Neuronal stem cell (in vitro differentiated cells): ENCODE measurements around the gene CDH2.

Experiments
- DNase-seq: peaks from one replicate; pipeline ENCODE4 v3.0.0-alpha.2; 2013; ENCODE audit warnings: low spot score
- H2AFZ ChIP-seq: one replicate; pipeline ENCODE4 v1.6.1; 2013; ENCODE audit warnings: mild to moderate bottlenecking, low read length, inconsistent platforms
- H2AK5ac ChIP-seq: 2 replicates; pipeline ENCODE4 v1.6.1; 2013; ENCODE audit warnings: low read depth, mild to moderate bottlenecking, inconsistent platforms, low read length, moderate library complexity, mixed read lengths
- H2BK120ac ChIP-seq: 2 replicates; pipeline ENCODE4 v1.6.1; 2013; ENCODE audit warnings: low read depth, mild to moderate bottlenecking, inconsistent platforms, low read length, moderate library complexity, mixed read lengths
- H2BK12ac ChIP-seq: one replicate; pipeline ENCODE4 v1.6.1; 2013; ENCODE audit warnings: low read length, inconsistent platforms
- H2BK15ac ChIP-seq: 2 replicates; pipeline ENCODE4 v1.6.1; 2013; ENCODE audit warnings: mild to moderate bottlenecking, low read length, inconsistent platforms, mixed read lengths
- H2BK5ac ChIP-seq: one replicate; pipeline ENCODE4 v1.6.1; 2013; ENCODE audit warnings: inconsistent platforms, mild to moderate bottlenecking, low read length, moderate library complexity
- H3K14ac ChIP-seq: one replicate; pipeline ENCODE4 v1.6.1; 2013; ENCODE audit warnings: low read length, inconsistent platforms
- H3K18ac ChIP-seq: 2 replicates; pipeline ENCODE4 v1.6.1; 2013; ENCODE audit warnings: low read length, inconsistent platforms
- H3K23ac ChIP-seq: 2 replicates; pipeline ENCODE4 v1.6.1; 2013; ENCODE audit warnings: low read depth, mild to moderate bottlenecking, mixed read lengths, low read length, inconsistent platforms; ENCODE audit not compliant: poor library complexity
- H3K27ac ChIP-seq: replicated peaks from 3 replicates; pipeline ENCODE4 v1.5.1; 2013; ENCODE audit warnings: low read length, inconsistent platforms
- H3K27me3 ChIP-seq, 3 experiments: 2 replicates each; pipeline ENCODE4 v1.6.1; 2013; ENCODE audit warnings: low read length in 3 of 3, mild to moderate bottlenecking in 2 of 3, inconsistent platforms in 1 of 3, low read depth in 1 of 3, mixed read lengths in 1 of 3, moderate library complexity in 1 of 3; ENCODE audit not compliant: control insufficient read depth in 3 of 3, insufficient read depth in 3 of 3
- H3K36me3 ChIP-seq, 2 donors: replicated peaks in 1 of 2; 2 replicates each; pipeline ENCODE4 v1.6.1; 2013; ENCODE audit warnings: low read length in 2 of 2; ENCODE audit not compliant: control insufficient read depth in 2 of 2, insufficient read depth in 2 of 2
- H3K4ac ChIP-seq: 2 replicates; pipeline ENCODE4 v1.6.1; 2013; ENCODE audit warnings: inconsistent platforms, mild to moderate bottlenecking, low read length, moderate library complexity
- H3K4me1 ChIP-seq, 2 donors: 1 replicate in 1 of 2; 2 replicates in 1 of 2; pipeline ENCODE4 v1.6.1; 2013; ENCODE audit warnings: low read length in 2 of 2, low read depth in 1 of 2; ENCODE audit not compliant: control insufficient read depth in 2 of 2, insufficient read depth in 1 of 2
- H3K4me2 ChIP-seq: one replicate; pipeline ENCODE4 v1.6.1; 2013; ENCODE audit warnings: mild to moderate bottlenecking, low read length, inconsistent platforms; ENCODE audit not compliant: insufficient read depth, poor library complexity, severe bottlenecking
- H3K4me3 ChIP-seq, 2 donors: 2 replicates each; pipeline ENCODE4 v1.5.1; 2013; ENCODE audit warnings: low read length in 2 of 2, mild to moderate bottlenecking in 2 of 2, inconsistent platforms in 1 of 2, moderate library complexity in 1 of 2
- H3K79me1 ChIP-seq: one replicate; pipeline ENCODE4 v1.6.1; 2013; ENCODE audit warnings: low read depth, mild to moderate bottlenecking, inconsistent platforms, low read length, moderate library complexity
- H3K9ac ChIP-seq: one replicate; pipeline ENCODE4 v1.6.1; 2013; ENCODE audit warnings: mild to moderate bottlenecking, low read depth, low read length, inconsistent platforms; ENCODE audit not compliant: poor library complexity
- H3K9me3 ChIP-seq, 2 donors: replicated peaks in 1 of 2; 2 replicates each; pipeline versions ENCODE3 to v1.6.1; 2013; ENCODE audit warnings: low read length in 2 of 2, mild to moderate bottlenecking in 2 of 2, inconsistent platforms in 1 of 2, low read depth in 1 of 2, mixed read lengths in 1 of 2, moderate library complexity in 1 of 2; ENCODE audit not compliant: control insufficient read depth in 2 of 2, insufficient read depth in 1 of 2
- H4K8ac ChIP-seq: one replicate; pipeline ENCODE4 v1.6.1; 2013; ENCODE audit warnings: low read depth, mild to moderate bottlenecking, inconsistent platforms, low read length, moderate library complexity
- H4K91ac ChIP-seq: one replicate; pipeline ENCODE4 v1.6.1; 2013; ENCODE audit warnings: low read length, low read depth, mild to moderate bottlenecking, inconsistent platforms; ENCODE audit not compliant: poor library complexity
- WGBS, 2 donors: extraction: QIAGEN DNeasy Blood & Tissue Kit; methylation state at CpG; one replicate each; pipeline ENCODE4 v1.1.7; 2013; ENCODE audit warnings: missing lambda C conversion rate in 2 of 2, mixed read lengths in 1 of 2; ENCODE audit not compliant: insufficient read length in 2 of 2, insufficient replicate concordance in 1 of 2; ENCODE audit errors: extremely low coverage in 2 of 2; 5-methylcytosine and 5-hydroxymethylcytosine counted together

The CDH2 gene

GRCh38 chr18:28115149-28115550, 61.8 kb downstream of the CDH2 start:
- Histone ChIP-seq H2AFZ (no peak overlapping the region), H3K4me1 (peaks cover 15 to 24% of the 10 kb centered on the region in 2 donors), H3K18ac (no peak overlapping the region), H3K9ac (no peak overlapping the region), H3K4me2 (no peak overlapping the region), H3K79me1 (peaks cover 3% of the 10 kb centered on the region), H3K4ac (no peak overlapping the region), H4K8ac (no peak overlapping the region), H2BK5ac (no peak overlapping the region), H2BK120ac (no peak overlapping the region), H3K36me3 (peaks cover 0 to 56% of the 10 kb centered on the region in 2 donors), H3K23ac (no peak overlapping the region), H4K91ac (no peak overlapping the region), H3K27me3 (no peaks in the 10 kb centered on the region), H3K27ac (peak overlapping the region; percentile 32), H3K9me3 (peaks cover 0 to 12% of the 10 kb centered on the region in 2 donors), H2BK12ac (no peak overlapping the region), H2BK15ac (no peak overlapping the region), H3K4me3 (no peak overlapping the region), H2AK5ac (no peak overlapping the region), H3K14ac (no peak overlapping the region)
- no CpG with 5 or more reads among the region's 2 CpGs for WGBS, 2 donors
- no peak for DNase-seq

GRCh38 chr18:28114472-28114871, 62.5 kb downstream of the CDH2 start:
- H3K4me1 ChIP-seq, result peaks cover 15 to 26% of the 10 kb centered on the region in 2 donors
- no peak overlapping the region for H3K14ac ChIP-seq
- no peak overlapping the region for H2BK12ac ChIP-seq
- no peak overlapping the region for H2BK5ac ChIP-seq
- peaks cover 0 to 50% of the 10 kb centered on the region in 2 donors for H3K36me3 ChIP-seq
- no peak overlapping the region for H3K9ac ChIP-seq
- H3K4me2 ChIP-seq, result no peak overlapping the region
- peaks cover 0 to 12% of the 10 kb centered on the region in 2 donors for H3K9me3 ChIP-seq
- H2BK120ac ChIP-seq, result no peak overlapping the region
- H4K91ac ChIP-seq, result no peak overlapping the region
- no peak overlapping the region for H4K8ac ChIP-seq
- H3K18ac ChIP-seq, result no peak overlapping the region
- H3K27me3 ChIP-seq, result no peaks in the 10 kb centered on the region
- H2AK5ac ChIP-seq, result no peak overlapping the region
- no peak overlapping the region for H3K27ac ChIP-seq
- H3K23ac ChIP-seq, result no peak overlapping the region
- H2AFZ ChIP-seq, result no peak overlapping the region
- no CpG with 5 or more reads among the region's 3 CpGs for WGBS, 2 donors
- DNase-seq, result no peak
- no peak overlapping the region for H3K4me3 ChIP-seq
- H3K4ac ChIP-seq, result no peak overlapping the region
- no peak overlapping the region for H2BK15ac ChIP-seq
- H3K79me1 ChIP-seq, result peaks cover 1% of the 10 kb centered on the region

GRCh38 chr18:28113271-28114029, 63.5 kb downstream of the CDH2 start:
- Histone ChIP-seq H2BK15ac (no peak overlapping the region), H3K18ac (no peak overlapping the region), H3K14ac (no peak overlapping the region), H3K4me3 (no peak overlapping the region), H4K91ac (no peak overlapping the region), H3K27me3 (no peaks in the 10 kb centered on the region), H2BK12ac (no peak overlapping the region), H3K27ac (no peak overlapping the region), H3K4ac (no peak overlapping the region), H3K4me1 (peaks cover 18 to 26% of the 10 kb centered on the region in 2 donors), H2AK5ac (no peak overlapping the region), H3K9me3 (peaks cover 0 to 9% of the 10 kb centered on the region in 2 donors), H3K23ac (no peak overlapping the region), H3K4me2 (no peak overlapping the region), H2BK5ac (no peak overlapping the region), H4K8ac (no peak overlapping the region), H2BK120ac (no peak overlapping the region), H3K79me1 (peaks cover 1% of the 10 kb centered on the region), H3K9ac (no peak overlapping the region), H2AFZ (no peak overlapping the region), H3K36me3 (peaks cover 0 to 43% of the 10 kb centered on the region in 2 donors)
- WGBS, 2 donors, result no CpG with 5 or more reads among the region's 3 CpGs
- DNase-seq, result no peak

GRCh38 chr18:28112056-28112470, 64.9 kb downstream of the CDH2 start:
- no peak for DNase-seq
- no peak overlapping the region for H3K4ac ChIP-seq

More at GRCh38 chr18:28112056-28112470, 64.9 kb downstream of the CDH2 start:
- H3K4me1 ChIP-seq, result peaks cover 18 to 27% of the 10 kb centered on the region in 2 donors
- no peak overlapping the region for H2BK12ac ChIP-seq
- H3K9ac ChIP-seq, result no peak overlapping the region
- no peak overlapping the region for H3K18ac ChIP-seq
- no peaks in the 10 kb centered on the region for H3K27me3 ChIP-seq
- H2BK120ac ChIP-seq, result no peak overlapping the region
- no peak overlapping the region for H4K91ac ChIP-seq
- peaks cover 0 to 6% of the 10 kb centered on the region in 2 donors for H3K9me3 ChIP-seq
- no peak overlapping the region for H3K4me2 ChIP-seq
- H4K8ac ChIP-seq, result no peak overlapping the region
- no peak overlapping the region for H2AFZ ChIP-seq
- H3K36me3 ChIP-seq, result peaks cover 0 to 44% of the 10 kb centered on the region in 2 donors
- H3K23ac ChIP-seq, result no peak overlapping the region
- no CpG with 5 or more reads among the region's 5 CpGs for WGBS, 2 donors
- peaks cover 1% of the 10 kb centered on the region for H3K79me1 ChIP-seq
- no peak overlapping the region for H2BK15ac ChIP-seq
- H2AK5ac ChIP-seq, result no peak overlapping the region
- no peak overlapping the region for H3K14ac ChIP-seq
- H3K27ac ChIP-seq, result no peak overlapping the region
- no peak overlapping the region for H3K4me3 ChIP-seq
- no peak overlapping the region for H2BK5ac ChIP-seq
